ENCODE data around the gene CHMP6.

CHMP6 gene

GRCh38 chr17:80991645-80992076 is at the start of gene CHMP6:
Gene CHMP6 (plus strand): TSS chr17:80991841. CDS start chr17:80991919, 78 bp downstream.
- DNase-seq: peak; percentile 81 to 84

- DNase-seq: no peak
Measured at GRCh38 chr17:80942423-80943345, 49.0 kb upstream of the CHMP6 start.

GRCh38 chr17:80943346-80944145 is 48.1 kb upstream of the CHMP6 start:
- no peak for DNase-seq

- no peak for DNase-seq
Measured at GRCh38 chr17:80944326-80944725, 47.3 kb upstream of the CHMP6 start.

- no peak for DNase-seq
Measured at GRCh38 chr17:80945736-80946135, 45.9 kb upstream of the CHMP6 start.

GRCh38 chr17:80946449-80946848 is 45.2 kb upstream of the CHMP6 start:
- no peak for DNase-seq

GRCh38 chr17:80947200-80947940 is 44.3 kb upstream of the CHMP6 start:
- no peak for DNase-seq

- no peak for DNase-seq
Measured at GRCh38 chr17:80948019-80948975, 43.3 kb upstream of the CHMP6 start.

- DNase-seq: no peak
Measured at GRCh38 chr17:80948976-80949450, 42.6 kb upstream of the CHMP6 start.

- DNase-seq: no peak
Measured at GRCh38 chr17:80949451-80950421, 41.9 kb upstream of the CHMP6 start.

GRCh38 chr17:80950466-80951120 is 41.0 kb upstream of the CHMP6 start:
- DNase-seq: no peak

GRCh38 chr17:80951121-80952090 is 40.2 kb upstream of the CHMP6 start:
- no peak for DNase-seq

- DNase-seq: no peak
Measured at GRCh38 chr17:80952291-80952690, 39.4 kb upstream of the CHMP6 start.

- DNase-seq: no peak
Measured at GRCh38 chr17:80953471-80954315, 37.9 kb upstream of the CHMP6 start.

GRCh38 chr17:80955078-80955477 is 36.6 kb upstream of the CHMP6 start:
- no peak for DNase-seq

- DNase-seq: no peak
Measured at GRCh38 chr17:80955671-80956280, 35.9 kb upstream of the CHMP6 start.

Measured in activated T-cell treated with anti-CD3 and anti-CD28 coated beads, Interleukin-2, amount 50 U/mL, for 48 hours (primary cell).